GM23338 (cell line): ENCODE data around the gene HSDL2. TPM values are rescaled to one million over a fixed set of nuclear protein-coding genes. Genes with fewer than 3 reads are reported as not detected.

ENCODE experiments used
- ATAC-seq: fragments of 200-7000 bp; cut with Tn5 transposase; 3 replicates; pipeline ENCODE4 v1.9.1; 2020
- DNase-seq: peaks from one replicate; pipeline ENCODE4 v3.0.0-alpha.2; 2015; ENCODE audit warnings: low spot score
- H2AFZ ChIP-seq: fragments of 200-600 bp; sonication (generic); 2 replicates; pipeline ENCODE4 v1.8.0; 2016; ENCODE audit warnings: antibody characterized with exemption, mild to moderate bottlenecking, moderate library complexity
- H3F3A ChIP-seq: fragments of 200-600 bp; sonication (generic); replicated peaks from 2 replicates; pipeline ENCODE4 v1.8.0; 2017; ENCODE audit warnings: antibody characterized with exemption, mixed run types, low read depth
- H3K27ac ChIP-seq: fragments of 200-600 bp; sonication (generic); 2 replicates; pipeline ENCODE4 v1.6.1; 2016; ENCODE audit warnings: low read depth
- H3K27me3 ChIP-seq: fragments of 200-600 bp; sonication (generic); 2 replicates; pipeline ENCODE4 v1.8.0; 2016; ENCODE audit warnings: mild to moderate bottlenecking, mixed run types, moderate library complexity; ENCODE audit not compliant: insufficient read depth
- H3K36me3 ChIP-seq: fragments of 200-600 bp; sonication (generic); 2 replicates; pipeline ENCODE4 v1.8.0; 2016; ENCODE audit warnings: mild to moderate bottlenecking; ENCODE audit not compliant: insufficient read depth
- H3K4me1 ChIP-seq: fragments of 200-600 bp; sonication (generic); 2 replicates; pipeline ENCODE4 v1.8.0; 2016; ENCODE audit warnings: mild to moderate bottlenecking, moderate library complexity; ENCODE audit not compliant: insufficient read depth
- H3K4me2 ChIP-seq: fragments of 200-600 bp; sonication (generic); 2 replicates; pipeline ENCODE4 v1.7.1; 2017; ENCODE audit warnings: mixed run types
- H3K4me3 ChIP-seq: fragments of 200-600 bp; sonication (generic); 2 replicates; pipeline ENCODE4 v1.6.1; 2016; ENCODE audit warnings: mixed run types
- H3K79me2 ChIP-seq: fragments of 200-600 bp; sonication (generic); replicated peaks from 2 replicates; pipeline ENCODE4 v1.8.0; 2017; ENCODE audit warnings: mild to moderate bottlenecking; ENCODE audit not compliant: insufficient read depth
- H3K9me2 ChIP-seq: fragments of 200-600 bp; sonication (generic); 2 replicates; pipeline ENCODE4 v1.8.0; 2017; ENCODE audit not compliant: insufficient read depth
- H4K20me1 ChIP-seq: fragments of 200-600 bp; sonication (generic); replicated peaks from 2 replicates; pipeline ENCODE4 v1.8.0; 2017; ENCODE audit warnings: mild to moderate bottlenecking; ENCODE audit not compliant: insufficient read depth
- H3K27ac Mint-ChIP-seq: 2 replicates; pipeline ENCODE4 v1.8.0; 2020; ENCODE audit warnings: inconsistent platforms, mild to moderate bottlenecking, moderate library complexity, mixed read lengths
- H3K27me3 Mint-ChIP-seq: 3 replicates; pipeline ENCODE4 v1.8.0; 2022; ENCODE audit warnings: low read depth, mild to moderate bottlenecking, moderate library complexity, mixed read lengths, inconsistent platforms; ENCODE audit not compliant: insufficient read depth, poor library complexity
- H3K36me3 Mint-ChIP-seq: 3 replicates; pipeline ENCODE4 v1.8.0; 2021; ENCODE audit warnings: low read depth, mild to moderate bottlenecking, inconsistent platforms, moderate library complexity, mixed read lengths
- H3K4me1 Mint-ChIP-seq: 3 replicates; pipeline ENCODE4 v1.8.0; 2020; ENCODE audit warnings: mild to moderate bottlenecking, inconsistent platforms, mixed read lengths
- H3K4me3 Mint-ChIP-seq: 3 replicates; pipeline ENCODE4 v1.8.0; 2021; ENCODE audit warnings: moderate library complexity, mild to moderate bottlenecking, inconsistent platforms, mixed read lengths
- H3K9me3 Mint-ChIP-seq: 3 replicates; pipeline ENCODE4 v1.8.0; 2020; ENCODE audit warnings: moderate library complexity, mild to moderate bottlenecking, inconsistent platforms, mixed read lengths
- NANOG ChIP-seq: IDR thresholded peaks from 2 replicates; pipeline ENCODE4 v1.6.1; 2016; ENCODE audit warnings: antibody characterized with exemption, borderline replicate concordance
- POLR2AphosphoS5 ChIP-seq: IDR thresholded peaks from 2 replicates; pipeline ENCODE4 v1.6.1; 2016; ENCODE audit warnings: antibody characterized with exemption, low read depth
- STAT1 ChIP-seq: IDR thresholded peaks from one replicate; pipeline ENCODE4 v1.6.1; 2016; ENCODE audit warnings: antibody characterized with exemption; ENCODE audit not compliant: unreplicated experiment
- ZNF114 ChIP-seq: fragments of 250-450 bp; sonication (Bioruptor Pico); IDR thresholded peaks from 2 replicates; pipeline ENCODE4 v1.5.0; 2020; ENCODE audit warnings: mild to moderate bottlenecking, moderate library complexity
- polyA plus RNA-seq: library from polyadenylated mRNA; unstranded; fragments of >200 nt; fragmentation: Nextera tagmentation; extraction: Ambion mirVana; gene quantifications from 2 replicates; pipeline ENCODE4 v1.2.1, GENCODE V29; 2016
- total RNA-seq: library from RNA; depleted of rRNA; stranded (reverse); fragments of >200 nt; shearing (Covaris generic); gene quantifications from 2 replicates; pipeline ENCODE4 v1.2.3, GENCODE V29; 2014
- TF ChIP-seq, protein P1 (sequence below), 2 experiments: fragments of 200-600 bp in 1 of 2; sonication (generic) in 1 of 2; conservative IDR thresholded peaks; 2 replicates each; pipeline versions ENCODE4 v1.5.1 to v1.6.1; 2016 to 2017; ENCODE audit warnings: antibody characterized with exemption in 2 of 2, low read depth in 2 of 2, mild to moderate bottlenecking in 2 of 2, moderate library complexity in 1 of 2
- TF ChIP-seq, protein P2 (sequence below): fragments of 250-450 bp; sonication (Bioruptor Pico); IDR thresholded peaks from 2 replicates; pipeline ENCODE4 v1.5.0; 2020; ENCODE audit warnings: mild to moderate bottlenecking, moderate library complexity

Gene HSDL2
- total and polyA plus RNA-seq, 2 experiments from 2014 or later = 11.4 to 15.3 TPM

DNA sequence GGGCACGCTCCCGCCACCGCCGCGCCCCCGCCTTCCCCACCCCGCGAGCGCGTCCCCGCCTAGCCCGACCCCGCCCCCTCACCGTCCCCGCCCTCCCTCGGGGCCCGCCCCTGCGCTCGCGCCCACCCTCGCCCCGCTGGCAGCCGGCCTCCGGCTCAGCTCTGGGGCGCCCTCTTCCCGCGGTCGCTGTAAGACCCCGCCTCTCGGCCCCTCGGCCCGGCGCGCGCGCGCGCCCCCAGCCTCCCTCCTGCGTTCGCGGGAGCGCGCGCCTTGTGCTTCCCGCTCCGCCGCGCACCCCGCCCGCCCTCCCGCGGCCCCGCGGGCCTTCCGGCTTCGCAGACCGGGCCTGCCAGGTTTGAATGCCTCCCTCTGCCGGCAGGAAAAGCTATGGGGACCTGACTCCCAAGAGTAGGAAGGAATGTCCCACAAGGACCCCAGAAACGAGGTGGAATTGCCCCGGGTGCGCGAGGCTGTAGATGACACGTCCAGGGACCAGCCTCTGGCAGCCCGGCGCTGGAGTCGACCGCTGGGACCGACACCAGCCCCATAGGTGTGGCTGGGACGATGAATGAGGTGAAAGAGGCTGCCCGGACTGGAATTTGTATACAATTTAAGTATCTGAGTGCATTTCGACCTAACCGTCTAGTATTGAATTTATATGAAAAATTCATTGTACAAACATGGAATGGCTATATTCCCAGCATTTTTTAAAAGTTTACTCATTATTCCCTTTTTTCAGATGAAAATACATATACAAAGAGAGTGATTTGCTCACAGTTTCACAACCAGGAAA, 46.1 kb upstream of the HSDL2 start:
- Histone ChIP-seq H3K27me3 (no peaks in the 10 kb centered on the region), H3K27ac (peak overlapping the region; percentile 91), H3K4me2 (peak overlapping the region; percentile 75), H3K79me2 (peaks cover 38% of the 10 kb centered on the region), H3K4me1 (peaks cover 25% of the 10 kb centered on the region), H3K36me3 (no peaks in the 10 kb centered on the region), H3F3A (no peaks in the 10 kb centered on the region; the same call in 1 of the 2 replicates), H3K4me3 (peak overlapping the region; percentile 82), H4K20me1 (peaks cover 4% of the 10 kb centered on the region), H2AFZ (peak overlapping the region; percentile 78), H3K9me2 (no peaks in the 10 kb centered on the region)
- DNase-seq (peak; percentile 97), ATAC-seq (peak; percentile 80)
- peaks cover 3% of the 10 kb centered on the region; the same call in 2 of the 3 replicates for H3K36me3 Mint-ChIP-seq
- H3K4me1 Mint-ChIP-seq = peaks cover 22% of the 10 kb centered on the region
- peak overlapping the region; percentile 98 for H3K27ac Mint-ChIP-seq
- peaks cover 2% of the 10 kb centered on the region for H3K27me3 Mint-ChIP-seq
- peak overlapping the region; percentile 98 for H3K4me3 Mint-ChIP-seq
- no peak for TF ChIP-seq STAT1
- TF ChIP-seq, protein P1, sequence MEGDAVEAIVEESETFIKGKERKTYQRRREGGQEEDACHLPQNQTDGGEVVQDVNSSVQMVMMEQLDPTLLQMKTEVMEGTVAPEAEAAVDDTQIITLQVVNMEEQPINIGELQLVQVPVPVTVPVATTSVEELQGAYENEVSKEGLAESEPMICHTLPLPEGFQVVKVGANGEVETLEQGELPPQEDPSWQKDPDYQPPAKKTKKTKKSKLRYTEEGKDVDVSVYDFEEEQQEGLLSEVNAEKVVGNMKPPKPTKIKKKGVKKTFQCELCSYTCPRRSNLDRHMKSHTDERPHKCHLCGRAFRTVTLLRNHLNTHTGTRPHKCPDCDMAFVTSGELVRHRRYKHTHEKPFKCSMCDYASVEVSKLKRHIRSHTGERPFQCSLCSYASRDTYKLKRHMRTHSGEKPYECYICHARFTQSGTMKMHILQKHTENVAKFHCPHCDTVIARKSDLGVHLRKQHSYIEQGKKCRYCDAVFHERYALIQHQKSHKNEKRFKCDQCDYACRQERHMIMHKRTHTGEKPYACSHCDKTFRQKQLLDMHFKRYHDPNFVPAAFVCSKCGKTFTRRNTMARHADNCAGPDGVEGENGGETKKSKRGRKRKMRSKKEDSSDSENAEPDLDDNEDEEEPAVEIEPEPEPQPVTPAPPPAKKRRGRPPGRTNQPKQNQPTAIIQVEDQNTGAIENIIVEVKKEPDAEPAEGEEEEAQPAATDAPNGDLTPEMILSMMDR (conservative IDR thresholded peaks at IDR 0.05; ENCODE audit: low read depth in 2 of 2) = peak; percentile 40 to 44
- H3K9me3 Mint-ChIP-seq = no peaks in the 10 kb centered on the region

DNA sequence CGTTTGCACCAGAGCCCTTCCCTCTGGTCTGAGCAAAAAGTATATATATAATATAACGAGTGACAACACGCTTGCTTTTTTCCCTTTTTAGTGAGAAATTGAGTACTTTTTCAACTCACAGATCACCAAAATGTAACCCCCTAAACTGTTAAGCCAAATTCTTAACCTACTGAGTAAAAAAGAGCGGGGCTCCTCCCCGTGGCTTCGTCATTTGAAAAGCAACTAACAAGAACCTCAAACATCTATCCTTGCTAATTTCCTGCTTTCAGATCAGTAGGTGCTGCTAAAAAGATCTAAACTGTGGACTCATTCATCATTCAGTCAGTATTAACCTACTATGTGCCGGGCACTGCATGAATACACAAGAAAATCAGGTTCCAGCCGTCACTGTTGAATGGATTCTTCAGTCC, 45.5 kb upstream of the HSDL2 start:
- DNase-seq (peak; percentile 45), ATAC-seq (no peak)
- Mint-ChIP-seq H3K4me1 (peaks cover 22% of the 10 kb centered on the region), H3K36me3 (peaks cover 3% of the 10 kb centered on the region; the same call in 1 of the 3 replicates), H3K27me3 (peaks cover 2% of the 10 kb centered on the region), H3K4me3 (peak overlapping the region; percentile 92), H3K27ac (peak overlapping the region; percentile 36), H3K9me3 (no peaks in the 10 kb centered on the region)
- Histone ChIP-seq H2AFZ (peak overlapping the region; percentile 78), H3K79me2 (peaks cover 32% of the 10 kb centered on the region), H4K20me1 (peaks cover 4% of the 10 kb centered on the region), H3K27me3 (no peaks in the 10 kb centered on the region), H3K4me2 (peak overlapping the region; percentile 75), H3K4me1 (peaks cover 25% of the 10 kb centered on the region), H3F3A (no peaks in the 10 kb centered on the region; the same call in 1 of the 2 replicates), H3K9me2 (no peaks in the 10 kb centered on the region), H3K27ac (peak overlapping the region; percentile 91), H3K4me3 (peak overlapping the region; percentile 71), H3K36me3 (no peaks in the 10 kb centered on the region)
- TF ChIP-seq STAT1 (no peak), ZNF114 (no peak), NANOG (no peak), POLR2AphosphoS5 (no peak)

DNA sequence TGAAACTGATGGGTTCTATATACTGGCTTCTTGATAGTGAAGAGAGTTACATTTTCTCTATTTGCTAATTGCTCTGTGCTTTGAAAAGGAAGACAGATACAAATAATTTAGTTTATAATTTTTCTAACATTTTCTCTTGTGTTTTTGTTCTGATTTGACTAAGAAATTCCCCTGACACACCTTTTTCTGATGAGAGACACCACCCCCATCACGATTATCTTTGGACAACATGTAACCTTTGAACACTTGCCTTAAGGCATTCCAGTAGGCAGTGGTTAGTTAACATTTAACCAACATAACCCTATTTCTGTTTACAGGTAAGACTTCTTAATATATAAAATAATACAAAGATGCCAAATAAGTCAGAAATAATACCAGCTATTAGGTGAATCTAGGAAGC, 42.4 kb upstream of the HSDL2 start:
- no peak overlapping the region for H3K4me2 ChIP-seq
- H3K4me1 ChIP-seq = peaks cover 5% of the 10 kb centered on the region; the same call in 1 of the 2 replicates
- TF ChIP-seq, protein P2, sequence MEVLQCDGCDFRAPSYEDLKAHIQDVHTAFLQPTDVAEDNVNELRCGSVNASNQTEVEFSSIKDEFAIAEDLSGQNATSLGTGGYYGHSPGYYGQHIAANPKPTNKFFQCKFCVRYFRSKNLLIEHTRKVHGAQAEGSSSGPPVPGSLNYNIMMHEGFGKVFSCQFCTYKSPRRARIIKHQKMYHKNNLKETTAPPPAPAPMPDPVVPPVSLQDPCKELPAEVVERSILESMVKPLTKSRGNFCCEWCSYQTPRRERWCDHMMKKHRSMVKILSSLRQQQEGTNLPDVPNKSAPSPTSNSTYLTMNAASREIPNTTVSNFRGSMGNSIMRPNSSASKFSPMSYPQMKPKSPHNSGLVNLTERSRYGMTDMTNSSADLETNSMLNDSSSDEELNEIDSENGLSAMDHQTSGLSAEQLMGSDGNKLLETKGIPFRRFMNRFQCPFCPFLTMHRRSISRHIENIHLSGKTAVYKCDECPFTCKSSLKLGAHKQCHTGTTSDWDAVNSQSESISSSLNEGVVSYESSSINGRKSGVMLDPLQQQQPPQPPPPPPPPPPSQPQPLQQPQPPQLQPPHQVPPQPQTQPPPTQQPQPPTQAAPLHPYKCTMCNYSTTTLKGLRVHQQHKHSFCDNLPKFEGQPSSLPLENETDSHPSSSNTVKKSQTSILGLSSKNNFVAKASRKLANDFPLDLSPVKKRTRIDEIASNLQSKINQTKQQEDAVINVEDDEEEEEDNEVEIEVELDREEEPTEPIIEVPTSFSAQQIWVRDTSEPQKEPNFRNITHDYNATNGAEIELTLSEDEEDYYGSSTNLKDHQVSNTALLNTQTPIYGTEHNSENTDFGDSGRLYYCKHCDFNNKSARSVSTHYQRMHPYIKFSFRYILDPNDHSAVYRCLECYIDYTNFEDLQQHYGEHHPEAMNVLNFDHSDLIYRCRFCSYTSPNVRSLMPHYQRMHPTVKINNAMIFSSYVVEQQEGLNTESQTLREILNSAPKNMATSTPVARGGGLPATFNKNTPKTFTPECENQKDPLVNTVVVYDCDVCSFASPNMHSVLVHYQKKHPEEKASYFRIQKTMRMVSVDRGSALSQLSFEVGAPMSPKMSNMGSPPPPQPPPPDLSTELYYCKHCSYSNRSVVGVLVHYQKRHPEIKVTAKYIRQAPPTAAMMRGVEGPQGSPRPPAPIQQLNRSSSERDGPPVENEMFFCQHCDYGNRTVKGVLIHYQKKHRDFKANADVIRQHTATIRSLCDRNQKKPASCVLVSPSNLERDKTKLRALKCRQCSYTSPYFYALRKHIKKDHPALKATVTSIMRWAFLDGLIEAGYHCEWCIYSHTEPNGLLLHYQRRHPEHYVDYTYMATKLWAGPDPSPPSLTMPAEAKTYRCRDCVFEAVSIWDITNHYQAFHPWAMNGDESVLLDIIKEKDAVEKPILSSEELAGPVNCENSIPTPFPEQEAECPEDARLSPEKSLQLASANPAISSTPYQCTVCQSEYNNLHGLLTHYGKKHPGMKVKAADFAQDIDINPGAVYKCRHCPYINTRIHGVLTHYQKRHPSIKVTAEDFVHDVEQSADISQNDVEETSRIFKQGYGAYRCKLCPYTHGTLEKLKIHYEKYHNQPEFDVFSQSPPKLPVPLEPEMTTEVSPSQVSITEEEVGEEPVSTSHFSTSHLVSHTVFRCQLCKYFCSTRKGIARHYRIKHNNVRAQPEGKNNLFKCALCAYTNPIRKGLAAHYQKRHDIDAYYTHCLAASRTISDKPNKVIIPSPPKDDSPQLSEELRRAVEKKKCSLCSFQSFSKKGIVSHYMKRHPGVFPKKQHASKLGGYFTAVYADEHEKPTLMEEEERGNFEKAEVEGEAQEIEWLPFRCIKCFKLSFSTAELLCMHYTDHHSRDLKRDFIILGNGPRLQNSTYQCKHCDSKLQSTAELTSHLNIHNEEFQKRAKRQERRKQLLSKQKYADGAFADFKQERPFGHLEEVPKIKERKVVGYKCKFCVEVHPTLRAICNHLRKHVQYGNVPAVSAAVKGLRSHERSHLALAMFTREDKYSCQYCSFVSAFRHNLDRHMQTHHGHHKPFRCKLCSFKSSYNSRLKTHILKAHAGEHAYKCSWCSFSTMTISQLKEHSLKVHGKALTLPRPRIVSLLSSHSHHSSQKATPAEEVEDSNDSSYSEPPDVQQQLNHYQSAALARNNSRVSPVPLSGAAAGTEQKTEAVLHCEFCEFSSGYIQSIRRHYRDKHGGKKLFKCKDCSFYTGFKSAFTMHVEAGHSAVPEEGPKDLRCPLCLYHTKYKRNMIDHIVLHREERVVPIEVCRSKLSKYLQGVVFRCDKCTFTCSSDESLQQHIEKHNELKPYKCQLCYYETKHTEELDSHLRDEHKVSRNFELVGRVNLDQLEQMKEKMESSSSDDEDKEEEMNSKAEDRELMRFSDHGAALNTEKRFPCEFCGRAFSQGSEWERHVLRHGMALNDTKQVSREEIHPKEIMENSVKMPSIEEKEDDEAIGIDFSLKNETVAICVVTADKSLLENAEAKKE (CRISPR knock-in tag) = no peak
- no peak for TF ChIP-seq NANOG

More for the DNA sequence above, 42.4 kb upstream of the HSDL2 start:
- Mint-ChIP-seq H3K4me3 (no peak overlapping the region), H3K4me1 (peaks cover 14% of the 10 kb centered on the region), H3K27me3 (peaks cover 4% of the 10 kb centered on the region), H3K9me3 (no peaks in the 10 kb centered on the region; the same call in 2 of the 3 replicates), H3K36me3 (peaks cover 1% of the 10 kb centered on the region; the same call in 1 of the 3 replicates), H3K27ac (no peak overlapping the region)
- Histone ChIP-seq H3K36me3 (no peaks in the 10 kb centered on the region), H4K20me1 (no peaks in the 10 kb centered on the region), H3K27ac (no peak overlapping the region), H3K4me3 (no peak overlapping the region), H3K79me2 (peaks cover 1% of the 10 kb centered on the region), H3F3A (no peaks in the 10 kb centered on the region; the same call in 1 of the 2 replicates), H3K9me2 (no peaks in the 10 kb centered on the region), H2AFZ (no peak overlapping the region), H3K27me3 (no peaks in the 10 kb centered on the region)
- ATAC-seq (no peak), DNase-seq (no peak)
